HG03135 (cell line): ENCODE results near the gene ELP4.
"Not testable (repeated sequence)": the region's sequence is repeated elsewhere in the genome, so short reads cannot be mapped to it uniquely, and the experiment has no call there.

Source experiments
- ATAC-seq: cut with Tn5 transposase; IDR thresholded peaks from one replicate; pipeline ENCODE4 v1.9.1; 2021; ENCODE audit warnings: mild to moderate bottlenecking, moderate library complexity; ENCODE audit not compliant: unreplicated experiment

Gene ELP4

GRCh38 chr11:31535479-31535878 lies 25.9 kb downstream of the ELP4 start:
- ATAC-seq = no peak

GRCh38 chr11:31542862-31543261 lies 33.3 kb downstream of the ELP4 start:
- ATAC-seq = no peak

GRCh38 chr11:31555938-31556337 lies 46.4 kb downstream of the ELP4 start:
- no peak for ATAC-seq

- ATAC-seq = no peak
These were observed 48.4 kb downstream of the ELP4 start for GRCh38 chr11:31558001-31558400.

GRCh38 chr11:31560842-31561476 lies 51.4 kb downstream of the ELP4 start:
- ATAC-seq = no peak

- ATAC-seq = not testable (repeated sequence)
These were observed 55.0 kb downstream of the ELP4 start for GRCh38 chr11:31564517-31564916.

GRCh38 chr11:31574133-31574532 lies 64.6 kb downstream of the ELP4 start:
- ATAC-seq = not testable (repeated sequence)

- ATAC-seq = not testable (repeated sequence)
These were observed 66.2 kb downstream of the ELP4 start for GRCh38 chr11:31575764-31576163.

- ATAC-seq = not testable (repeated sequence)
These were observed 69.8 kb downstream of the ELP4 start for GRCh38 chr11:31579412-31579811.

GRCh38 chr11:31582697-31583096 lies 73.1 kb downstream of the ELP4 start:
- ATAC-seq = no peak

- ATAC-seq = no peak
These were observed 88.9 kb downstream of the ELP4 start for GRCh38 chr11:31598454-31598853.

- no peak for ATAC-seq
These were observed 92.2 kb downstream of the ELP4 start for GRCh38 chr11:31601635-31602282.

GRCh38 chr11:31606893-31607292 lies 97.3 kb downstream of the ELP4 start:
- ATAC-seq = no peak

GRCh38 chr11:31607914-31608313 lies 98.3 kb downstream of the ELP4 start:
- ATAC-seq = no peak

- ATAC-seq = no peak
These were observed 99.4 kb downstream of the ELP4 start for GRCh38 chr11:31608995-31609394.

GRCh38 chr11:31610544-31610943 lies 101.0 kb downstream of the ELP4 start:
- no peak for ATAC-seq

GRCh38 chr11:31617246-31617645 lies 107.7 kb downstream of the ELP4 start:
- ATAC-seq = no peak

- no peak for ATAC-seq
These were observed 110.4 kb downstream of the ELP4 start for GRCh38 chr11:31619980-31620379.

- ATAC-seq = no peak
These were observed 110.9 kb downstream of the ELP4 start for GRCh38 chr11:31620434-31620833.

GRCh38 chr11:31625868-31626267 lies 116.3 kb downstream of the ELP4 start:
- ATAC-seq = no peak

GRCh38 chr11:31628111-31628510 lies 118.5 kb downstream of the ELP4 start:
- no peak for ATAC-seq

- ATAC-seq = no peak
These were observed 127.4 kb downstream of the ELP4 start for GRCh38 chr11:31636983-31637382.

GRCh38 chr11:31640611-31641010 lies 131.0 kb downstream of the ELP4 start:
- ATAC-seq = no peak
